ENCODE measurements around the gene PAK2.

DNA sequence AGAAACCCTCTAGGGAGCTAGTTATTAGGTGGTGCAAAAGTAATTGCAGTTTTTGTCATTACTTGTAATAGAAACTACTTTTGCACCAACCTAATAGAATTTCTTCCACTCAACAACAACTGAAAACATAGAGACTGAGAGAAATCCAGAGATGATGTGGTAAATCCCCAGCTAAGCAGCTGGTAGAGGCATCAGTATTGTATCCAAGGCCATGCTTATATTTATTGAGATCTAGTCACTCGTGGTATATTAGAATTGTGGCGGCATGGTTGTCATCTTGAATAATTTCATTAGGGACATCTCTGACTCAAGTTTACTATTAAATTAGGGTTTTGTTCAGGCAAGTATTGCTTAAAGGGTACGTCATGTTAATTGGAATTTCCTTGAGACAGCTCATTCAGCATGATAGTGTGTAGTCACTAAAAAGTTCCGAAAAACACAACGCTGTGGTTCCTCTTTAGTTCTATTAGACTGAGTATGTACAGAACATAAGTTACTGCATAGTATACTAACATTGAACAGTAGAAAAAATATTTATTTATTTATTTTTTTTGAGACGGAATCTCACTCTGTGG lies 35.3 kb downstream of the PAK2 start:
- TF ChIP-seq POLR2AphosphoS2 (IDR thresholded peaks at IDR 0.05; ENCODE audit: low read length) (no peak), MAFF (IDR thresholded peaks at IDR 0.05; ENCODE audit: low read length) (no peak), CCNT2 (IDR thresholded peaks at IDR 0.05; ENCODE audit: borderline replicate concordance, extremely low read depth, insufficient read length, low read depth, low read length) (no peak), POLR2A (conservative IDR thresholded peaks at IDR 0.05) (no peak), SIN3A (IDR thresholded peaks at IDR 0.05; ENCODE audit: borderline replicate concordance in 2 of 2, control insufficient read depth in 1 of 2, low read depth in 2 of 2, low read length in 2 of 2) (no peak), EP300 (IDR thresholded peaks at IDR 0.05; ENCODE audit: low read length) (no peak), JUN (IDR thresholded peaks at IDR 0.05; ENCODE audit: borderline replicate concordance, low read depth, low read length) (no peak), JUN (CRISPR knock-in tag; IDR thresholded peaks at IDR 0.05; ENCODE audit: borderline replicate concordance) (no peak), ZNF184 (CRISPR knock-in tag; IDR thresholded peaks at IDR 0.05) (no peak), DPF2 (IDR thresholded peaks at IDR 0.05) (no peak), HDAC8 (tag; IDR thresholded peaks at IDR 0.05) (no peak)
- TF ChIP-seq, protein P1, sequence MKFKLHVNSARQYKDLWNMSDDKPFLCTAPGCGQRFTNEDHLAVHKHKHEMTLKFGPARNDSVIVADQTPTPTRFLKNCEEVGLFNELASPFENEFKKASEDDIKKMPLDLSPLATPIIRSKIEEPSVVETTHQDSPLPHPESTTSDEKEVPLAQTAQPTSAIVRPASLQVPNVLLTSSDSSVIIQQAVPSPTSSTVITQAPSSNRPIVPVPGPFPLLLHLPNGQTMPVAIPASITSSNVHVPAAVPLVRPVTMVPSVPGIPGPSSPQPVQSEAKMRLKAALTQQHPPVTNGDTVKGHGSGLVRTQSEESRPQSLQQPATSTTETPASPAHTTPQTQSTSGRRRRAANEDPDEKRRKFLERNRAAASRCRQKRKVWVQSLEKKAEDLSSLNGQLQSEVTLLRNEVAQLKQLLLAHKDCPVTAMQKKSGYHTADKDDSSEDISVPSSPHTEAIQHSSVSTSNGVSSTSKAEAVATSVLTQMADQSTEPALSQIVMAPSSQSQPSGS (CRISPR knock-in tag; IDR thresholded peaks at IDR 0.05), result no peak
- TF ChIP-seq, protein P2, sequence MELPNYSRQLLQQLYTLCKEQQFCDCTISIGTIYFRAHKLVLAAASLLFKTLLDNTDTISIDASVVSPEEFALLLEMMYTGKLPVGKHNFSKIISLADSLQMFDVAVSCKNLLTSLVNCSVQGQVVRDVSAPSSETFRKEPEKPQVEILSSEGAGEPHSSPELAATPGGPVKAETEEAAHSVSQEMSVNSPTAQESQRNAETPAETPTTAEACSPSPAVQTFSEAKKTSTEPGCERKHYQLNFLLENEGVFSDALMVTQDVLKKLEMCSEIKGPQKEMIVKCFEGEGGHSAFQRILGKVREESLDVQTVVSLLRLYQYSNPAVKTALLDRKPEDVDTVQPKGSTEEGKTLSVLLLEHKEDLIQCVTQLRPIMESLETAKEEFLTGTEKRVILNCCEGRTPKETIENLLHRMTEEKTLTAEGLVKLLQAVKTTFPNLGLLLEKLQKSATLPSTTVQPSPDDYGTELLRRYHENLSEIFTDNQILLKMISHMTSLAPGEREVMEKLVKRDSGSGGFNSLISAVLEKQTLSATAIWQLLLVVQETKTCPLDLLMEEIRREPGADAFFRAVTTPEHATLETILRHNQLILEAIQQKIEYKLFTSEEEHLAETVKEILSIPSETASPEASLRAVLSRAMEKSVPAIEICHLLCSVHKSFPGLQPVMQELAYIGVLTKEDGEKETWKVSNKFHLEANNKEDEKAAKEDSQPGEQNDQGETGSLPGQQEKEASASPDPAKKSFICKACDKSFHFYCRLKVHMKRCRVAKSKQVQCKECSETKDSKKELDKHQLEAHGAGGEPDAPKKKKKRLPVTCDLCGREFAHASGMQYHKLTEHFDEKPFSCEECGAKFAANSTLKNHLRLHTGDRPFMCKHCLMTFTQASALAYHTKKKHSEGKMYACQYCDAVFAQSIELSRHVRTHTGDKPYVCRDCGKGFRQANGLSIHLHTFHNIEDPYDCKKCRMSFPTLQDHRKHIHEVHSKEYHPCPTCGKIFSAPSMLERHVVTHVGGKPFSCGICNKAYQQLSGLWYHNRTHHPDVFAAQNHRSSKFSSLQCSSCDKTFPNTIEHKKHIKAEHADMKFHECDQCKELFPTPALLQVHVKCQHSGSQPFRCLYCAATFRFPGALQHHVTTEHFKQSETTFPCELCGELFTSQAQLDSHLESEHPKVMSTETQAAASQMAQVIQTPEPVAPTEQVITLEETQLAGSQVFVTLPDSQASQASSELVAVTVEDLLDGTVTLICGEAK (IDR thresholded peaks at IDR 0.05), result 0 out of 2 replicates have a peak, but pooled peaks have one; percentile 18
- TF ChIP-seq, protein P2 (CRISPR knock-in tag; IDR thresholded peaks at IDR 0.05), result no peak
- TF ChIP-seq, protein P3, sequence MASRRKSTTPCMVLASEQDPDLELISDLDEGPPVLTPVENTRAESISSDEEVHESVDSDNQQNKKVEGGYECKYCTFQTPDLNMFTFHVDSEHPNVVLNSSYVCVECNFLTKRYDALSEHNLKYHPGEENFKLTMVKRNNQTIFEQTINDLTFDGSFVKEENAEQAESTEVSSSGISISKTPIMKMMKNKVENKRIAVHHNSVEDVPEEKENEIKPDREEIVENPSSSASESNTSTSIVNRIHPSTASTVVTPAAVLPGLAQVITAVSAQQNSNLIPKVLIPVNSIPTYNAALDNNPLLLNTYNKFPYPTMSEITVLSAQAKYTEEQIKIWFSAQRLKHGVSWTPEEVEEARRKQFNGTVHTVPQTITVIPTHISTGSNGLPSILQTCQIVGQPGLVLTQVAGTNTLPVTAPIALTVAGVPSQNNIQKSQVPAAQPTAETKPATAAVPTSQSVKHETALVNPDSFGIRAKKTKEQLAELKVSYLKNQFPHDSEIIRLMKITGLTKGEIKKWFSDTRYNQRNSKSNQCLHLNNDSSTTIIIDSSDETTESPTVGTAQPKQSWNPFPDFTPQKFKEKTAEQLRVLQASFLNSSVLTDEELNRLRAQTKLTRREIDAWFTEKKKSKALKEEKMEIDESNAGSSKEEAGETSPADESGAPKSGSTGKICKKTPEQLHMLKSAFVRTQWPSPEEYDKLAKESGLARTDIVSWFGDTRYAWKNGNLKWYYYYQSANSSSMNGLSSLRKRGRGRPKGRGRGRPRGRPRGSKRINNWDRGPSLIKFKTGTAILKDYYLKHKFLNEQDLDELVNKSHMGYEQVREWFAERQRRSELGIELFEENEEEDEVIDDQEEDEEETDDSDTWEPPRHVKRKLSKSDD (conservative IDR thresholded peaks at IDR 0.05; ENCODE audit: low read length), result no peak
